Activated CD8-positive, alpha-beta T cell treated with anti-CD3 and anti-CD28 coated beads for 36 hours (primary cell): ENCODE results near the gene INTS11. TPM values are rescaled to one million over a fixed set of nuclear protein-coding genes. Genes with fewer than 3 reads are reported as not detected.
"Not testable (repeated sequence)": the region's sequence is repeated elsewhere in the genome, so short reads cannot be mapped to it uniquely, and the experiment has no call there.

Source experiments
- ATAC-seq: fragments of 200-7000 bp; cut with Tn5 transposase; one replicate; pipeline ENCODE4 v1.10.0; 2021; ENCODE audit warnings: mild to moderate bottlenecking, moderate library complexity
- CTCF ChIA-PET: fragments of 350-600 bp; sonication (Branson Sonifier 250); formaldehyde crosslinking; loops from one replicate; lab custom pipeline; 2021; ENCODE audit warnings: antibody characterized with exemption; lab: Charles Lee
- POLR2A ChIA-PET: fragments of 350-600 bp; sonication (Branson Sonifier 250); formaldehyde crosslinking; loops from one replicate; lab custom pipeline; 2021; ENCODE audit warnings: antibody characterized with exemption; lab: Charles Lee
- DNase-seq: peaks from one replicate; pipeline ENCODE4 v3.0.0-alpha.2; 2020
- H3K27ac Mint-ChIP-seq: one replicate; pipeline ENCODE4 v1.8.0; 2021; ENCODE audit warnings: mild to moderate bottlenecking, mixed read lengths
- H3K27me3 Mint-ChIP-seq: one replicate; pipeline ENCODE4 v1.8.0; 2021; ENCODE audit warnings: mixed read lengths
- H3K36me3 Mint-ChIP-seq: one replicate; pipeline ENCODE4 v1.8.0; 2021; ENCODE audit warnings: low read depth, mixed read lengths
- H3K4me1 Mint-ChIP-seq: one replicate; pipeline ENCODE4 v1.8.0; 2021; ENCODE audit warnings: low read depth, mixed read lengths
- H3K4me3 Mint-ChIP-seq: one replicate; pipeline ENCODE4 v1.8.0; 2021; ENCODE audit warnings: mild to moderate bottlenecking, moderate library complexity, mixed read lengths
- H3K9me3 Mint-ChIP-seq: one replicate; pipeline ENCODE4 v1.8.0; 2021; ENCODE audit warnings: mixed read lengths
- CTCF ChIP-seq: fragments of 200-600 bp; IDR thresholded peaks from one replicate; pipeline ENCODE4 v1.8.0; 2022; ENCODE audit warnings: antibody characterized with exemption, mild to moderate bottlenecking
- intact Hi-C: fragments of 100-400 bp; cut with micrococcal nuclease; formaldehyde crosslinking; loops from one replicate; pipeline ENCODE4 v1.10.0; 2022
- total RNA-seq, 2 experiments: library from RNA; stranded (reverse); gene quantifications; one replicate each; pipeline ENCODE4 v1.2.3, GENCODE V29; 2021

The INTS11 gene
- total RNA-seq, 2 experiments from 2014 or later = 110 to 122 TPM

DNA sequence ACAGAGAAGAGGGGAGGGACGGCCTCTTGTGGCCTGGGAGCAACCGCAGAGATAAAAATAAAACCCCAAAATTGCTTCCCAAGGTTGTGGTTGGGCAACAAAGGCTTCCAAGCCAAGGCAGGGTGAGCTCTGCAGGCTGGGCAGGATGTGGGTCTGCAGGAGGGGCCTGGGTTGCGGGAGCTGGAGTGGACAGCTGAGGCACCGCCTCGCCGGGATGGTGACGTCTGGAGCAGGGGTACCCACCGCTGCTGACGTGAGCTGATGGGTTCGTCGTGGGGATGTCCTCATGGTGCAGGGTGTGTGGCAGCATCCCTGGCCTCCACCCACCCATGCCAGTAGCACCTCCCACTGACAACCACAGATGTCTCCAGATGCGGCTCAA, 46.9 kb upstream of the INTS11 start:
- Mint-ChIP-seq H3K27ac (no peak overlapping the region), H3K27me3 (no peaks in the 10 kb centered on the region), H3K4me1 (peaks cover 28% of the 10 kb centered on the region), H3K9me3 (no peaks in the 10 kb centered on the region), H3K4me3 (no peak overlapping the region), H3K36me3 (peaks cover 9% of the 10 kb centered on the region)
- ChIA-PET POLR2A (interaction anchor here (1.0 to 2.0 kb wide), 12 partner anchors 13 to 593 kb away, joined by 3 to 11 read pairs (median 4); partner anchors contain the start of genes MRPL20 and MXRA8), CTCF (interaction anchor here (0.6 to 5.3 kb wide), 24 partner anchors 12 to 387 kb away, joined by 3 to 40 read pairs (median 4); partner anchors contain the start of gene CCNL2)
- peak; percentile 71 for DNase-seq
- peak; percentile 9 for ATAC-seq
- intact Hi-C loops = no loop called here
- TF ChIP-seq CTCF = no peak

GRCh38 chr1:1370771-1371300, 46.4 kb upstream of the INTS11 start:
- intact Hi-C loops = no loop called here
- peaks cover 9% of the 10 kb centered on the region for H3K36me3 Mint-ChIP-seq

DNA sequence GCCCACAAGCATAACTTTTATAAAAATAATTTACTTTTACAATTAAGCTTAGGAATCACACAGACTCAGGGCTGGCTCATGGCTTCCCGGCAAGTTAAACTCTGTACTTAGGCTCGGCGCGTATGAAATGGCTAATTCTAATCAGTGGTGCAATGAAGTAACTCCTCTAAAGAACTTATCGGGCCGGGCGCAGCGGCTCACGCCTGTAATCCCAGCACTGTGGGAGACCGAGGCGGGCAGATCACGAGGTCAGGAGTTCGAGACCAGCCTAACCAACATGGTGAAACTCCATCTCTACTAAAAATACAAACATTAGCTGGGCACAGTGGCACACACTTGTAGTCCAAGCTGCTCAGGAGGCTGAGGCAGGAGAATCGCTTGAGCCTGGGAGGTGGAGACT, 45.6 kb upstream of the INTS11 start:
- H3K36me3 Mint-ChIP-seq, POLR2A ChIA-PET, H3K27ac Mint-ChIP-seq, DNase-seq, H3K9me3 Mint-ChIP-seq, H3K4me3 Mint-ChIP-seq, ATAC-seq, H3K27me3 Mint-ChIP-seq, intact Hi-C loops: not testable (repeated sequence)
- CTCF ChIA-PET = interaction anchor here (1.3 to 5.3 kb wide), 3 partner anchors 17 to 247 kb away, joined by 5 to 40 read pairs (median 6); no protein-coding TSS in a partner anchor
- H3K4me1 Mint-ChIP-seq = peaks cover 27% of the 10 kb centered on the region

More at GRCh38 chr1:1370771-1371300, 46.4 kb upstream of the INTS11 start:
- Mint-ChIP-seq H3K9me3 (no peaks in the 10 kb centered on the region), H3K4me3 (no peak overlapping the region), H3K4me1 (peaks cover 27% of the 10 kb centered on the region), H3K27me3 (no peaks in the 10 kb centered on the region), H3K27ac (no peak overlapping the region)
- no peak for ATAC-seq
- ChIA-PET CTCF (interaction anchor here (0.6 to 5.3 kb wide), 16 partner anchors 12 to 254 kb away, joined by 3 to 40 read pairs (median 6); partner anchors contain the start of gene CCNL2), POLR2A (interaction anchor here (1.1 to 2.0 kb wide), 6 partner anchors 13 to 593 kb away, joined by 3 to 10 read pairs (median 3); partner anchors contain the start of gene MXRA8)
- DNase-seq = no peak
- no peak for TF ChIP-seq CTCF

- POLR2A ChIA-PET = no interaction called here
- no peak overlapping the region for H3K27ac Mint-ChIP-seq
- no peak for ATAC-seq
- H3K36me3 Mint-ChIP-seq = no peaks in the 10 kb centered on the region
- H3K4me3 Mint-ChIP-seq = no peak overlapping the region
- no peak for DNase-seq
- H3K9me3 Mint-ChIP-seq = no peaks in the 10 kb centered on the region
- CTCF ChIA-PET = no interaction called here
- no peaks in the 10 kb centered on the region for H3K27me3 Mint-ChIP-seq
- intact Hi-C loops = no loop called here
- peaks cover 16% of the 10 kb centered on the region for H3K4me1 Mint-ChIP-seq
- TF ChIP-seq CTCF = no peak
Measured at GRCh38 chr1:1367315-1367714, 42.9 kb upstream of the INTS11 start.

DNA sequence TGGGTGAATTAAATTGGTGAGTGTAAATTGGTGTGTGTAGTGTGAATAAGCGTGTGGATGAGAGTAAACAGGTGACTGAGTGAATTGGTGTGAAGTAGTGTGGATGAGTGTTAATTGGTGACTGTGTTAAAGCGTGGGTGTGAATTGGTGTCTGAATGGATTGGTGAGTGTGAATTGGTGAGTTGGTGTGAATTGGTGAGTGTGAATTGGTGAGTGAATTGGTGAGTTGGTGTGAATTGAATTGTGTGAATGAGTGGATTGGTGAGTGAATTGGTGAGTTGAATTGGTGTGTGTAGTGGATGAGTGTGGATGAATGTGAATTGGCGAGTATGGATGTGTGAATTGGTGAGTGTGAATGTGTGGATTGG, 42.2 kb upstream of the INTS11 start:
- no peak overlapping the region for H3K4me3 Mint-ChIP-seq
- ATAC-seq (no peak), DNase-seq (no peak)
- peaks cover 10% of the 10 kb centered on the region for H3K4me1 Mint-ChIP-seq
- CTCF ChIA-PET = no interaction called here
- H3K27ac Mint-ChIP-seq = no peak overlapping the region
- no peaks in the 10 kb centered on the region for H3K9me3 Mint-ChIP-seq
- POLR2A ChIA-PET = no interaction called here
- TF ChIP-seq CTCF = no peak
- intact Hi-C loops = no loop called here
- no peaks in the 10 kb centered on the region for H3K36me3 Mint-ChIP-seq
- no peaks in the 10 kb centered on the region for H3K27me3 Mint-ChIP-seq
